Skeletal muscle satellite cell (primary cell): ENCODE measurements around the gene PLXND1.

ENCODE experiments used
- H3K27me3 ChIP-seq: 2 replicates; pipeline ENCODE4 v1.7.0; 2013; ENCODE audit warnings: low read length; ENCODE audit not compliant: control insufficient read depth, insufficient read depth
- H3K36me3 ChIP-seq: 2 replicates; pipeline ENCODE4 v1.7.0; 2013; ENCODE audit warnings: mild to moderate bottlenecking, control low read depth, low read length; ENCODE audit not compliant: insufficient read depth
- H3K4me1 ChIP-seq: 2 replicates; pipeline ENCODE4 v1.7.0; 2013; ENCODE audit warnings: low read length; ENCODE audit not compliant: control insufficient read depth, insufficient read depth
- H3K4me2 ChIP-seq: 2 replicates; pipeline ENCODE4 v1.7.0; 2013; ENCODE audit warnings: mild to moderate bottlenecking, low read length
- H3K4me3 ChIP-seq: 2 replicates; pipeline ENCODE4 v1.7.0; 2013; ENCODE audit warnings: low read length
- H3K9ac ChIP-seq: 2 replicates; pipeline ENCODE4 v1.7.0; 2013; ENCODE audit warnings: mild to moderate bottlenecking, low read depth, low read length, moderate library complexity
- H3K9me3 ChIP-seq: replicated peaks from 2 replicates; pipeline ENCODE4 v1.7.0; 2013; ENCODE audit warnings: mild to moderate bottlenecking, control low read depth, low read length

Gene PLXND1

GRCh38 chr3:129625072-129625874, 18.8 kb upstream of the PLXND1 start:
- Histone ChIP-seq H3K36me3 (no peaks in the 10 kb centered on the region), H3K9ac (peak overlapping the region; percentile 45), H3K4me3 (peak overlapping the region; percentile 3), H3K4me2 (peak overlapping the region; percentile 51), H3K9me3 (no peaks in the 10 kb centered on the region), H3K27me3 (no peaks in the 10 kb centered on the region), H3K4me1 (peaks cover 51% of the 10 kb centered on the region)

DNA sequence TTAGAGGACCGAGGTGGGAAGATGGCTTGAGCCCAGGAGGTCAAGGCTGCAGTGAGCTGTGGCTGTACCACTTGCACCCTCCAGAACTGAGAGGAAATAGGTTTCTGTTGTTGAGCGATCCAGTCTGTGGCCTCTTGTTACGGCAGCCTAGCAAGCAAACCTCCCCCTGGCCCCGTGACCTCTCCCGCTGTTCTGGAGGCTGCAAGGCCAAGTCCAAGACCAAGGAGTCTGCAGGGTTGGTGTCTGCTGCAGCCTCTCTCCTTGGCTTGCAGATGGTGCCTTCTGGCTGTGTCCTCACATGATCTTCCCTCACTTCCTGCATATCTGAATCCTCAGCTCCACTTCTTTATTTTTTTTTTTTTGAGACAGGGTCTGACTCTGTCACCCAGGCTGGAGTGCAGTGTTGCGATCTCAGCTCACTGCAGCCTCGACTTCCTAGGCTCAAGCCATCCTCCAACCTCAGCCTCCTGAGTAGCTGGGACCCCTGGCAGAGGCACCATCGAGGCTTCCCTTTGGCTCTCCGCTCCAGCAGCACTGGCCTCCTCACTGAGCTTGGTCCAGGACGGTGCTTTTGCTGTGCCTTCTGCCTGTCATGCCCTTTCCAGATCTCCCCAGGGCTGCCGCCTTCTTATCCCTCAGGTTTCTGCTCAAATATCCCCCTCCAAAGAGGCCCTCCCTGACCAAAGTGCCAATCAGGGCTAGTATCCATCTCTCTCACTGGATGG, 18.0 kb upstream of the PLXND1 start:
- Histone ChIP-seq H3K4me3 (no peak overlapping the region), H3K4me1 (peaks cover 51% of the 10 kb centered on the region), H3K27me3 (no peaks in the 10 kb centered on the region), H3K36me3 (no peaks in the 10 kb centered on the region), H3K9ac (no peak overlapping the region), H3K4me2 (no peak overlapping the region), H3K9me3 (no peaks in the 10 kb centered on the region)

GRCh38 chr3:129623447-129624118, 17.1 kb upstream of the PLXND1 start:
- Histone ChIP-seq H3K27me3 (no peaks in the 10 kb centered on the region), H3K36me3 (no peaks in the 10 kb centered on the region), H3K9me3 (no peaks in the 10 kb centered on the region), H3K4me3 (no peak overlapping the region), H3K4me1 (peaks cover 49% of the 10 kb centered on the region), H3K4me2 (no peak overlapping the region), H3K9ac (no peak overlapping the region)

DNA sequence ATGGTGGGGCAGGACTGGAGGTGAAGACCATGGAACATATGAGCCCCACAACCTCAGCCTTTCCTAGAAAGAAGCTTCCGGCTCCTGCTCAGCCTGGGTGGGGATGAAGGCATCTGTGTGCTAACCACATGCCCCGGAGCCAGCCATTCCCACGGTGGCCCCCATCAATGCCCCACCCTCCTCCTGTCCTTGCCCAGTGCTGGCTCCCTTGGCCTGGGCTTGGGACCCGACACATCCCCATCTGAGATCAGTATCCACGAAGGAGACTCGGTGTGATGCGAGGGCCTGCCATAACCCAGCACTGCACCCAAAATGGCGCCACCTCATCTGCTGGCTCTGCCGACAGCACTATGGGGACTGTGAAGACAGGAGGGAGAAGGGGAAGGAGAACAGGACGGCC, 16.5 kb upstream of the PLXND1 start:
- peaks cover 43% of the 10 kb centered on the region for H3K4me1 ChIP-seq

DNA sequence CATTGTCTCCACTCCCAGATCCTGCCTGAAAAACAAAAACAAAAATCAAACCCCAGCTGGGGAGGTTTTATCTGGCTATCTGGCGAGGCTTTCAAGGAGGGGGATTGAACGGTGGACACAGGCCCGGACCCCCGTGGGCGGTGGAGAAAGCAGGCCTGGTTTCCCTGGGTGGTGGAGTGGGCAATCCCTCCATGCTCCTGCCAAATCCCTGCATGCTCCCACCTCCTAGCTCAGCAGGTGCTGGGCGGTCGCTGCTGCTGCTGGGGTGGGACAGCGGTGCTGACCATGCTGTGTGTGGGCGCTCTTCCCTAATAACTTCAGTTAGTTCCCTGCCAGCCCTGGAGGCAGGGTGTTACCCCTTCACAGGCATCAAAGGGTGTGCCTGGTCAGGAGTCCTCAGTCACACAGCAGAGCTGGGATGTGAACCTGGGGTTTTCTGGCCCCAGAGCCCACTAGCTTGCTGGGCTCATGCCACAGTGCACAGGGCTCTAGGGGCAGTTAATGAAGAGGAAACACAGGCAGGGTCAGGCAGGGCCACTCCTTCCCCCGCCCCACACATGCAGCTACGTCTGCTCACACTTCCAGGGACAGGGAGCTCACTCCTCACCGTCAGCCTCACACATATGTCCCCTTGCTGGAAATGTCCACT, 15.9 kb upstream of the PLXND1 start:
- Histone ChIP-seq H3K36me3 (no peaks in the 10 kb centered on the region), H3K9ac (no peak overlapping the region), H3K4me1 (peaks cover 37% of the 10 kb centered on the region), H3K4me3 (no peak overlapping the region), H3K4me2 (no peak overlapping the region), H3K27me3 (no peaks in the 10 kb centered on the region), H3K9me3 (no peaks in the 10 kb centered on the region)

More for the DNA sequence above, 16.5 kb upstream of the PLXND1 start:
- Histone ChIP-seq H3K4me3 (no peak overlapping the region), H3K36me3 (no peaks in the 10 kb centered on the region), H3K27me3 (no peaks in the 10 kb centered on the region), H3K4me2 (no peak overlapping the region), H3K9me3 (no peaks in the 10 kb centered on the region), H3K9ac (no peak overlapping the region)

DNA sequence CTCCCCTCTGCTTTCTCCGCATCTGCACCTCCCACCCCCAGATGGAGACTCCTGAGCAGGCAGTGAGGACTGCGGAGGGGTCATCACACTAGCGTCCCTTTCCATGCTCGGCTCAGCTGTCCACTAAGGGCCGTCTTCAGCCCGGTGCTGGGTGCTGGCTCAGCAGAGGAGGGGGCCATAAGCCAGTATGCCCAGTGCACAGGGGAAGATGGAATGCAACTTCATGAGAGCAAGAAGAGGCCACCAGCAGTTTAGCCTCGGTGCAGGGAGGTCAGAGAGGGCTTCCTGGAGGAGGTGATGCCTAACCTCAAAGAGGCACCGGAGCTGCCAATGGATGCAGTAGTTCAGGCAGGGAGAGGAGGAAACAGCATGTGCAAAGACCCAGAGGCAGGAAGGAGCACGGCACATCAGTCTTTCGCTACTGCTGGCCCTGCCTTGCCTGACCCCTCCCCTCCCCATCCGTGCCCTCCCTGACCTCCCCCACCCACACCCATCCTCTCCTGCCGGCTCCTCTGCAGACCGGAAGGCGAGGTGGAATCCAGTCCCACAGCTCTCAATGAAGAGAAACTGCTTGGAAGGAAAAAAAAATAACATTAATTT, 15.2 kb upstream of the PLXND1 start:
- Histone ChIP-seq H3K27me3 (no peaks in the 10 kb centered on the region), H3K4me3 (no peak overlapping the region), H3K9ac (no peak overlapping the region), H3K4me2 (no peak overlapping the region), H3K9me3 (no peaks in the 10 kb centered on the region), H3K4me1 (peaks cover 36% of the 10 kb centered on the region), H3K36me3 (no peaks in the 10 kb centered on the region)

DNA sequence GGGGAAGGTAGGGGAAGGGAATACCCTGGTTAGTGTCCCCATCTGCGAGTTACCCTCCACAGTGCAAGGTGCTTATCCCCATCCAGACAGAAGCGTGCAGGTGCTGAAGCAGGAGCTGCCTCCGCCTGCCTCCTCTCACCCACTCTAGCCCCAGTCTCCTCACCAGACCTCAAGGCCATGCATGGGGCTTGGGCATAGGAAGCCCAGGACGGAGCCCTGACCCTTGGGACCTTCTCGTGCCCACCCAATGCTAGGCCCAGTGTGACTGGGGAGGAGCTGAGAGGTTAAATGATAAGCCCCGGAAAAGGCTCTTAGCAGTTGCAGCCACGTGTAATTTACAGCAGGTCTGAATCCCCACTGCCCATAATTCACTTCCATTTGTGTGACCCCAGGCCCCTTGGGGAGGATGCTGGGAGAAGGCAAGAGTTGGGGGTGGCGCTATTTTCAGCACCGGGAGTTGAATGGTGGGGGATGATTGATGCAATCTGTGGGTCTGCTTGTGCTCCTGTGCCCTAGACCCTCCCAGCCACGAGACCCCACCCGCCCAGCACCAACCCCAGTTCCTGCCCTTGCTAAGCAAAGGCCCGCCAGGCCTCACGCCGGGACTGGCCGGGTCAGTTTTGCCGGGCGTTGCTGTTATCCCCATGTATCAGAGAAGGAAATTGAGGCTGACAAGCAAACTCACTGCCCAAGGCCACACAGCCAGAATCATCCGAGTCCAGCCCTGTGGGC, 14.5 kb upstream of the PLXND1 start:
- H3K9ac ChIP-seq = no peak overlapping the region
- peaks cover 36% of the 10 kb centered on the region for H3K4me1 ChIP-seq
- H3K4me3 ChIP-seq = no peak overlapping the region
- no peaks in the 10 kb centered on the region for H3K36me3 ChIP-seq
- H3K4me2 ChIP-seq = no peak overlapping the region
- no peaks in the 10 kb centered on the region for H3K27me3 ChIP-seq
- H3K9me3 ChIP-seq = no peaks in the 10 kb centered on the region

DNA sequence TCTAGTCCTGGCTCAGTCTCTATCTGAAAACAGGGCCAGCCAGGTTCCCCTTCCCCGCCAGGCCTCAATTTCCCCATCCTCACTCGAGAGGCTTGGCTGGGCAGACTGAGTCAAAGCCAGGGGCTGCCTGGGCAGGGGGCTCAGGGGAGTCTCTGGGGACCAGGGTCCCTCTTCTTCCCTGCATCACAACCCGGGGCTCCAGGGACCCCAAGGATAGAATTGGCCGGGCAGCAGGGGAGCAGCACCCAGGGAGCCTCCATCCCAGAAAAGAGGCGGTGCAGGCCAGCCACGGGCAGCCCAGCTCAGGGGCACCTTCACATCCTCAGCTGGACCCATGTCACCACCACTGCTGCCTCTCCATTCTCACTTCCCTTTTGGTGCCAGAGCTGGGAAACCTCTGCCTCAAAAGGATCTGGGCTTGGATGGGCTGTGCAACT, 13.3 kb upstream of the PLXND1 start:
- Histone ChIP-seq H3K9ac (no peak overlapping the region), H3K9me3 (no peaks in the 10 kb centered on the region), H3K36me3 (no peaks in the 10 kb centered on the region)

GRCh38 chr3:129618901-129619671, 12.6 kb upstream of the PLXND1 start:
- H3K4me1 ChIP-seq = peaks cover 26% of the 10 kb centered on the region
- H3K4me2 ChIP-seq = no peak overlapping the region
- no peaks in the 10 kb centered on the region for H3K36me3 ChIP-seq
- no peaks in the 10 kb centered on the region for H3K9me3 ChIP-seq
- H3K27me3 ChIP-seq = no peaks in the 10 kb centered on the region
- no peak overlapping the region for H3K9ac ChIP-seq
- H3K4me3 ChIP-seq = no peak overlapping the region

More for the DNA sequence above, 13.3 kb upstream of the PLXND1 start:
- no peak overlapping the region for H3K4me2 ChIP-seq
- H3K27me3 ChIP-seq = no peaks in the 10 kb centered on the region
- H3K4me3 ChIP-seq = no peak overlapping the region
- H3K4me1 ChIP-seq = peaks cover 31% of the 10 kb centered on the region

DNA sequence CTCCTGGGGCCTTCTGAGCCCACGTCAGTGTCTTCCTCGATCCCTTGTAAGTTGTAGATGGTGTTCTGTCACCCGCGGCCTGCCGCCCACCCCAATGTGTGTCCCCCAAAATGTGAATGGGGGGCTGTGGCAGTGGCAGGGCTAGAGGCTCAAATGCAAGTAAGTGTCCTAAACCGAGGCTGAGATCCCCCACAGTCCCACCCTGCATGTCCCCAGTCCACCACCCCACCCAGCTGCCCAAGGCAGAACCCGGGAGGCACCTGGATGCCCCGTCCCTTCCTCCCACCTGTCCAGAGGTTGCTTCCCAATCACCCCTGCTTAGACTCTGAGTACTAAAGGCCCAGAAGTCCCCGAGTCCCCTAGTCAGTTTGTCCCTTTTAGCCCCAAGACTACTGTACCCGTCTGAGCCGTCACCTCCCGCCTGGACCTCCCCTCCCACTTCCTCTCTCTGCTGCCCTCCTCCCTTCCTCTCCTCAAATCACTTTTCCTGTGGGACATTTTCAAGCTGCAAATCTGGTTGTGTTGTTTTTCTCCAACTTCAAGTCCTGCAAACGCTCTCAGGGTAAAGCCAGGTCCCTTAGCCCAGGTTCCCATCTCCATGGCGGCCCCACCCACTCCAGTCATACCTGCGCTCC, 11.8 kb upstream of the PLXND1 start:
- H3K36me3 ChIP-seq = no peaks in the 10 kb centered on the region
- no peak overlapping the region for H3K9ac ChIP-seq
- peaks cover 26% of the 10 kb centered on the region for H3K4me1 ChIP-seq
- no peak overlapping the region for H3K4me3 ChIP-seq
- no peaks in the 10 kb centered on the region for H3K27me3 ChIP-seq
- no peak overlapping the region for H3K4me2 ChIP-seq
- no peaks in the 10 kb centered on the region for H3K9me3 ChIP-seq
